Adrenal gland (tissue), 12 donors: ENCODE data around the gene DTX2. TPM values are rescaled to one million over a fixed set of nuclear protein-coding genes. Genes with fewer than 3 reads are reported as not detected.
"Not testable (repeated sequence)": the region's sequence is repeated elsewhere in the genome, so short reads cannot be mapped to it uniquely, and the experiment has no call there.

ENCODE experiments used
- DNase-seq, 7 donors: peaks; one replicate each; pipeline ENCODE4 v3.0.0-alpha.2; 2019 to 2020
- H3K27ac ChIP-seq, 5 donors: fragments of 200-600 bp; sonication (generic) in 4 of 5; 1 replicate in 3 of 5; 2 replicates in 2 of 5; pipeline versions ENCODE4 v1.5.1 to v1.8.0; 2016 to 2020; ENCODE audit warnings: mild to moderate bottlenecking in 1 of 5
- H3K27me3 ChIP-seq: fragments of 200-600 bp; 2 replicates; pipeline ENCODE4 v1.8.0; 2021
- H3K36me3 ChIP-seq, 2 donors: fragments of 200-600 bp; replicated peaks in 1 of 2; 1 replicate in 1 of 2; 2 replicates in 1 of 2; pipeline versions ENCODE4 v1.5.1 to v1.8.0; 2018 to 2022
- H3K4me1 ChIP-seq, 2 donors: fragments of 200-600 bp; replicated peaks in 1 of 2; 1 replicate in 1 of 2; 2 replicates in 1 of 2; pipeline versions ENCODE4 v1.5.1 to v1.8.0; 2018 to 2021
- H3K4me3 ChIP-seq, 4 donors: fragments of 200-600 bp; sonication (generic) in 3 of 4; one replicate each; pipeline ENCODE4 v1.5.1; 2016 to 2018
- H3K9me3 ChIP-seq, 3 donors: fragments of 200-600 bp; sonication (generic) in 1 of 3; replicated peaks in 1 of 3; 1 replicate in 2 of 3; 2 replicates in 1 of 3; pipeline versions ENCODE4 v1.5.1 to v1.8.0; 2016 to 2021
- CTCF ChIP-seq, 6 experiments: fragments of 450-650 bp in 4 of 6; fragments of 200-600 bp in 2 of 6; sonication (generic) in 1 of 6; IDR thresholded peaks; 1 replicate in 5 of 6; 2 replicates in 1 of 6; pipeline versions ENCODE4 v1.5.1 to v1.8.0; 2016 to 2021; ENCODE audit warnings: antibody characterized with exemption in 6 of 6, mild to moderate bottlenecking in 2 of 6, moderate library complexity in 1 of 6
- POLR2A ChIP-seq, 2 donors: fragments of 450-650 bp; IDR thresholded peaks; one replicate each; pipeline ENCODE4 v1.6.1; 2017; ENCODE audit warnings: antibody characterized with exemption in 2 of 2, mild to moderate bottlenecking in 2 of 2, moderate library complexity in 1 of 2
- WGBS, 4 donors: extraction: QIAGEN DNeasy Blood & Tissue Kit in 2 of 4; methylation state at CpG; one replicate each; pipeline versions ENCODE4 v1.1.5 to v1.1.7; 2013 to 2017; 5-methylcytosine and 5-hydroxymethylcytosine counted together
- intact Hi-C, 2 donors: fragments of 100-400 bp; cut with DNase I; formaldehyde crosslinking; loops; one replicate each; pipeline versions ENCODE4 v1.14.1 to v1.15.0; 2022 to 2023
- polyA plus RNA-seq, 3 donors: library from polyadenylated mRNA; stranded (reverse); fragments of 200-250 nt in 2 of 3; fragments of 350-450 nt in 1 of 3; fragmentation: Illumina TruSeq in 1 of 3; extraction: RNeasy Lipid Tissue Mini Kit (QIAGEN cat#74804) in 1 of 3; gene quantifications; one replicate each; pipeline ENCODE4 v1.2.3, GENCODE V29; 2013 to 2014
- total RNA-seq, 9 donors: library from RNA; depleted of rRNA in 4 of 9; stranded (reverse); fragments of >200 nt in 4 of 9; fragments of 120-200 nt in 1 of 9; fragmentation: NEBNext Ultra II Directional in 1 of 9; extraction: Animal tissue kit (Norgen Biotek cat#: 25700) in 1 of 9; gene quantifications; one replicate each; pipeline versions ENCODE4 v1.1.0 to v1.2.4, GENCODE V29; 2013 to 2023
- donor health status: healthy with polysubstance abuse.
- donor health status: Bipolar disorder and iron deficiency.
- donor health status: DM: yes; HTN: yes; CAD: no.
- donor health status: DM: no; HTN: no; CAD: no.
- donor health status: DM: no; HTN: no; CAD: no.
- donor health status: DM: yes; HTN: yes; CAD: no.

The DTX2 gene
- total and polyA plus RNA-seq, 12 donors, result 2.8 to 83.7 (median 16.5) TPM

- no peak for DNase-seq
- 82 to 85% (median 84%) methylated on average over 5 to 10 of the region's 10 CpGs for WGBS, 4 donors
- no peak within 1 kb of the TSS for H3K4me3 ChIP-seq
- no peaks in the 10 kb centered on the region for H3K4me1 ChIP-seq
- intact Hi-C loops, result no loop called here
- TF ChIP-seq POLR2A (IDR thresholded peaks at IDR 0.05), result no peak
- no peak for TF ChIP-seq CTCF (IDR thresholded peaks at IDR 0.05)
- H3K36me3 ChIP-seq, result no peaks in the 10 kb centered on the region
- H3K27me3 ChIP-seq, result no peaks in the 10 kb centered on the region
- no peak within 1 kb of the TSS for H3K27ac ChIP-seq
- no peaks in the 10 kb centered on the region for H3K9me3 ChIP-seq
These were observed 36.9 kb upstream of the DTX2 start, which contains the start of gene ZP3 for GRCh38 chr7:76424413-76425111. ZP3 (plus strand) TSS chr7:76424950; CDS start chr7:76424965, 15 bp downstream.

- 77 to 100% (median 90%) methylated on average over 2 to 9 of the region's 9 CpGs for WGBS, 4 donors
- intact Hi-C loops, result no loop called here
- Histone ChIP-seq H3K36me3 (no peaks in the 10 kb centered on the region), H3K27me3 (no peaks in the 10 kb centered on the region), H3K4me3 (no peak overlapping the region), H3K4me1 (no peaks in the 10 kb centered on the region), H3K9me3 (no peaks in the 10 kb centered on the region), H3K27ac (no peak overlapping the region)
- DNase-seq, result no peak
- TF ChIP-seq POLR2A (IDR thresholded peaks at IDR 0.05), result no peak
- TF ChIP-seq CTCF (IDR thresholded peaks at IDR 0.05), result no peak
These were observed 36.4 kb upstream of the DTX2 start for GRCh38 chr7:76425156-76425555.

GRCh38 chr7:76425558-76425957, 36.0 kb upstream of the DTX2 start:
- intact Hi-C loops, H3K36me3 ChIP-seq, H3K27me3 ChIP-seq, H3K4me1 ChIP-seq, DNase-seq, H3K9me3 ChIP-seq, H3K4me3 ChIP-seq, H3K27ac ChIP-seq: not testable (repeated sequence)
- WGBS, 4 donors, result 85 to 94% (median 93%) methylated on average over 3 to 4 of the region's 4 CpGs

- intact Hi-C loops, result no loop called here
- no peak for DNase-seq
These were observed 35.3 kb upstream of the DTX2 start for GRCh38 chr7:76426246-76426645.

More at GRCh38 chr7:76426246-76426645, 35.3 kb upstream of the DTX2 start:
- TF ChIP-seq POLR2A (IDR thresholded peaks at IDR 0.05), result no peak
- TF ChIP-seq CTCF (IDR thresholded peaks at IDR 0.05), result no peak
- H3K36me3 ChIP-seq, result no peaks in the 10 kb centered on the region
- H3K4me1 ChIP-seq, result no peaks in the 10 kb centered on the region
- no peaks in the 10 kb centered on the region for H3K9me3 ChIP-seq
- no peak overlapping the region for H3K4me3 ChIP-seq
- H3K27ac ChIP-seq, result no peak overlapping the region
- WGBS, 4 donors, result 85 to 93% (median 88%) methylated on average over 2 to 4 of the region's 4 CpGs
- H3K27me3 ChIP-seq, result no peaks in the 10 kb centered on the region
